Activated T-cell treated with anti-CD3 and anti-CD28 coated beads for 48 hours (primary cell): ENCODE results near the gene MORC4.
"Not testable (repeated sequence)": the region's sequence is repeated elsewhere in the genome, so short reads cannot be mapped to it uniquely, and the experiment has no call there.

Experiments
- DNase-seq: peaks from one replicate; pipeline ENCODE4 v3.0.0-alpha.2; 2020; ENCODE audit warnings: low read depth

Gene MORC4

DNA sequence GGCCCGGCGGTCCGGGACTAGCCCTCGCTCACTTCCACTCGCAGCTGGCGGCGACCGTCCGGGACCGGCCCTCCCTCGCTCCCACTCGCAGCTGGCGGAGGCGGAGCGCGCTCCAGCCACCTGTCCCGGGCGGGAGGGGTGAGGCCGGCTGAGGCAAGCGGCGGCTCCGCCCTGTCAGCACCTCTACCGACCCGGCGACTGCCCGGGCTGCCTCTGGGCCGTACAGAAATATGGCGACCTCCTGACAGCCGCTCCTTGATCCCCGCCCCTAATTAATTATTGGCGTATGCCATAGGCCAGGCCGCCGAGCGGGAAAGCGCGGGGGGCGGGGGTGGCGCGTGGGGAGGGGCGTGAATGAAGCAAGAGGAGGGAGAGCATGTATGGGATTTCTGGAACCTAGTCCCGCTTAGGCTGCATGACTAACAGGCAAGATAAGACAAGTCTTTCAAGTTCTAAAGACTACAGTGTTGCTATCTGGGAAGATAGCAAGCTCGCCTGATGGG lies at the start of gene MORC4:
Gene MORC4, minus strand, starts transcription at position 200 of the 503 bp plus-strand sequence. CDS start 243 bp downstream, outside the sequence.
- DNase-seq: peak; percentile 50

- DNase-seq: no peak
Observed at GRCh38 chrX:107047622-107048021, 47.6 kb upstream of the MORC4 start.

DNA sequence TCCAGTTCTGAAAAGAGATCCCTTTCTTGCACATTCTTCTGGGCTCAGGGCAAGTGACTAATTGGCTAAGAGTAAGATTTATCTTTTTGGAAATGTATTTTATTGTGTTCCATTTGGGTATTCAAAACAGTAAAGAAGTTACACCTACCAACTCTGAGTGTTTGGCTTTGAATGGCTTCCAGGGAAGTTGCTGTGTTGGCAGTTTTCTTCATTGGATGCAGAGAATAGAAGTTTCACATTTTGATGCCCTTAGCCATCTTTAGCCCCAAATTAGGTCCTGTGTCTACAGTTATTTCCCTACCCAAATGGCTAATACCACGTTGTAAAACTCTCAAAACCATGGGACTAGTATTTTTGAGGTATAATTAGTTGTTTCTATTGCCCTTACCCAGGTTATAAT lies 29.7 kb upstream of the MORC4 start:
- DNase-seq: no peak

DNA sequence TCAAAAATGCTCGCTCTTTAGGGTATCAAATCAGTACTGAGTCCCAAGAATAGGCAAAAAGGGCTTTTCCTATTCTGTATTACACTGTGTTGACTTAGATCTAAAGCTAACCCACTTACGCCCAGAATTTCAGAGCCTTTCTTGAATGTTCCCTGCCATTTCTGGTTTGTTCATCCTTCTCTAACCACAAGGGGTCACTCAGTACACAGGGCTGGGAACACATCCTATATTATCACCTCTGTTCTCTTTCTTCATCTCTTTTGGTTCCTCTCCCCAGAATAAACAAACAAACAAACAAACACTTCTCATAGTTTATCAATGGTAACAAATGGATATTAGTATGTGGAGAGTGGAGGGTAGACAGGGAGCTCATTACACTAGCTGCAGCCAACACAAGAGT lies 25.5 kb upstream of the MORC4 start:
- no peak for DNase-seq

DNA sequence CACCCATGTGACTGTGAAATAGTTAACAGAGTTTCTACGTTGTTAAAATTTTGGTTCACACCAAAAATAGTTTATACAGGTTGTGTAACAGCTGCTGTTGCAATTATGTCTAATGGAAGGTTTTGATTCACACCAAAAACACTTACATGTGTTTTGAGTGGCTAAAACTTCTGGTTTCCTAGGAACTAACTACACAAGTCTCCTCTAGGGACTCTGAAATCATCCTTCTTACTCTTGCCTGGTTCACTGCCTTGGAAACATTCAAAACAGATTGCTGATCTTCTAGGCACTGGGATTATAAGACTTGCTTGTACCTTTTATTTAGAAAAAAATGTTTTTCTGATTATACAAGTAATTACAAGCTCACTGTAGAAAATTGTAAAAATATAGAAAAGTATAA lies 14.9 kb upstream of the MORC4 start:
- DNase-seq: no peak

DNA sequence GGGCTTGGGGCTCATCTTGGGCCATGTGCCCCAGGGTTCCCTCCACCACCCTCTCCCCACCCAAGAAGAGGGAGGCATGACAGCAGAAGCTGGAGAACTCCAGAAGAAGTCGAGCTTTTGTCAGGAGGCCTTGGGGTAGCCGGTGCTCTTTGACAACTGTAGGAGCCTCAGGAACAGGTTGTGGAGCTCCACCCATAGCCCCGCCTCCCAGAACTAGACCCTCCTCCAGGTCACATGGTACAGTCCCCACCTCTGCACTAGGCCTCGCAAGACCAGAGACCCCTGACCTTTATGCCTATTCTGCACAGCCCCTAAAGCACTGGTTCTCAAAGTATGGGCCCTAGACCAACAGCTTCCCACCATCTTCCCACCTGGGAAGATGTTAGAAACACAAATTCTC lies 8.0 kb upstream of the MORC4 start:
- DNase-seq: no peak

DNA sequence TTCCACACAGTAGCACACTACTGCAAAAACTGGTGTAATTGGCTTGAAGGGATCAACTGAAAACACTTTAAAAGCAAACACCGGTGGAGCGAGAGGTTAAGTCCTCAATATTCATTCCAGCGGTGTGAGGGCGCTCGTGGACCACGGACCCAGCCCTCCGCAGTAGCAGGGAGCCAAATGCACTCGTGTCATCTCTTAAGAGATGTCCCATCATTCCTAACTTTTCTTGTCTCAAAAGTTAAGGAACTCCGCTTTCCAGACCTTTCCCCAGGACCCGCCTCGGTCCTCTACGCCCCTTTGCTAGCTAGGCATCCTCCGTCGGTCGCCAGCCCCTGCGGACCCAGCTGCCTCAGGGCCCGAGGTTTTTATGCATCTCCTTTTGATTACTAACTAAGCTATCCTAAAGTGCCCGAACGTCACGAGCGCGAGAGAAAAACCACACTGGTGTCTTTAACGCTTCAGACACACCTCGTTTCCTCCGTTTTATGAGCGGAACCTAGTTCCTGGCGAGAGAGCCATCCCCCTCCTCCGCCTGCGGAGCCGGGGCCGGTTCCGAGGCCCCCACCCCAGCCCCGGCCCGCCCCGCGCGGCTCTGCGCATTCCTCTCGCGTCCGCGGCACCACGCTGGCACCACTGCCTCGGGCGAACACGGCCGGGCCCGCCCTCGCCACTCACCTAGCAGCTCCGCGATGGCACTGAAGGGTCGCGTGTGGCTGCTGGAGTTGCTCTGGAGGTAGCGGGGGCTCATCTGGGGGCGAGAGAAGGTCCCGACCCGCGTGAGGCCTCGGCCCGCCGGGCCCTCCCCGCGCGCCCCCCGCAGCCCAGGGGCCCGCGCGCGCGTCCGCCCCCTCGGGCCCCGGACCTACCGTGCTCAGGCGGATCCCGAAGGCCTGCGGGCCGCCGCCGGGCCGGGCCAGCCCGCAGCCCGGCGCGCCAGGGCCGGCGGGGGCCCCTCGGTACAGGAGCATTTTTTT lies 723 bp downstream of the MORC4 start:
- DNase-seq: peak; percentile 21

- DNase-seq: no peak
Observed at GRCh38 chrX:106997611-106998010, 2.4 kb downstream of the MORC4 start.

GRCh38 chrX:106995678-106996077 lies 4.3 kb downstream of the MORC4 start:
- no peak for DNase-seq

- DNase-seq: no peak
Observed at GRCh38 chrX:106987488-106987887, 12.5 kb downstream of the MORC4 start.

DNA sequence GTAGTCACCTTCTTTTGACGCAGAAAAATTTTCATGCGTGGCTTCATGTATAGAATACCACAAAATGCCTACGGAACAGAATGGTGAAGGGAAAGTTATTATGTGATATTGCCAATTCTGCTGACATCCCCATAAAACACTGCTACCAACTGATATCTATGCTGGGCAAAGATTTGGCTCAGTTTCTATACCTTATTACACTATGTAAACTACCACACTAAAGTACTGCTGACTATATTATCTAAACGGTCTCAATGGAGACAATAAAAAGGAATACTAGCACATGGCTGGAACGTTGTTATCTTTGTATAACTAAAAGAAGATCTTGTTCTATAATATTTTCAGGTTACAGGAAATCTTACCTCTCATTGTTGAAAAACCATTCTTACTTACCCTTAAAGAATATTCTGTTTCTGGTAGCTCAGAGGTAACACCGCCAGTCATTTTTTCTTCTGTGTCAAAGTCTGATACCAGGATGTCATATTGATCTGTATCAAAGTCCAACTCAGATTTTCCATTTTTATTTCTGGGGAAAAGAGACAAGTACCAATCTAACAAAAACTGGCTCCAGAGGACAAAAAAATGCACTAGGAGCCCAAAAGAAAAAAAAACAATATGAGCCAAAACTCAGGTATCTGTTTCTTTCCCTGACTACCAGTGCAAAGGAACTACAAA lies 18.9 kb downstream of the MORC4 start:
- no peak for DNase-seq

GRCh38 chrX:106976416-106976815 lies 23.6 kb downstream of the MORC4 start:
- DNase-seq: no peak

- no peak for DNase-seq
Observed at GRCh38 chrX:106973433-106974149, 26.4 kb downstream of the MORC4 start.

GRCh38 chrX:106972896-106973295 lies 27.1 kb downstream of the MORC4 start:
- DNase-seq: no peak

DNA sequence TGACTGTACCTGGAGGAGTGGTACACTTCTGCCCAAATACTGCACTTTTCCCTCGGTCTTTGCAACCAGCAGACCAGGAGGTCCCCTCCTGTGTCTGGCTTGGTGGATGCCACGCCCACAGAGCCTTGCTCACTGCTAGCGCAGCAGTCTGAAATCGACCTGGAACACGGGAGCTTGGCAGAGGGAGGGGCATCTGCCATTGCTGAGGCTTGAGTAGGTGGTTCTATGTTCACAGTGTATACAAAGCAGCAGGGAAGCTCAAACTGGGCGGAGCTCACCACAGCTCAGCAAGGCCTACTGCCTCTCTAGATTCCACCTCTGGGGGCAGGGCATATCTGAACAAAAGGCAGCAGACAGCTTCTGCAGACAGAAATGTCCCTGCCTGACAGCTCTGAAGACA lies 33.5 kb downstream of the MORC4 start:
- DNase-seq: not testable (repeated sequence)

DNA sequence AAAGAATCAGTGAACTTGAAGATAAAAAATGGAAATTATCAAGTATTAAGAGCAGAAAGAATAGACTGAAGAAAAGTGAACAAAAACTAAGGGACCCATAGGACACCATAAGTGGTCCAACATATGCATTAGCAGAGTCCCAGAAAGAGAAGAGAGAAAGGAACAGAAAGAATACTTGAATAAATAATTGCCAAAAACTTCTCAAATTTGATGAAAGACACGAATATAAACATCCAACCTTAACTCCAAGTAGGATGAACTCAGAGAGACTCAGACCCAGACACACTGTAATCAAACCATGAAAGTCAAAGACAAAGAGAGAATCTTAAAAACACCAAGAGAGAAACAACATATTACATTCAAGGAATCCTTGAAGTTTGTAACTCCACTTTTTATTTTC lies 35.7 kb downstream of the MORC4 start:
- DNase-seq: no peak

DNA sequence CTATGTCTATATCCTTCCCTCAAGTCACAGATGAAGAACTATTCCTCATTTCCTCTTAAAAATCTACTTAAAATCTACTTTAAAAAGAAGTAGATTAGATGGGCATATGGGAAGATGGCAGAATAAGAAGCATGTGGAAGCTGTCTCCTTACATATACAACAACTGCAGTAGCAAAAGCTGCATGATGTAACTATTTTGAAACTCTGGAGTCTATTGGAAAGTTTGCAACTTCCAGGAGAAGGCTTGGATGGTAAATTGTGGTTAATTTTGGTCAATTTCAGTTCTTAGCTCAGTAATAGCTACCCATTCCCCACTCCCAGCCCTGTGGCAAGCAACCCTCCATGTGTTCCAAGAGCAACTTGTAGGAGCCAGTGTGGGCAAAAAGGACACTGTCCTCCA lies 36.9 kb downstream of the MORC4 start:
- no peak for DNase-seq

GRCh38 chrX:106959901-106960300 lies 40.1 kb downstream of the MORC4 start:
- DNase-seq: no peak

DNA sequence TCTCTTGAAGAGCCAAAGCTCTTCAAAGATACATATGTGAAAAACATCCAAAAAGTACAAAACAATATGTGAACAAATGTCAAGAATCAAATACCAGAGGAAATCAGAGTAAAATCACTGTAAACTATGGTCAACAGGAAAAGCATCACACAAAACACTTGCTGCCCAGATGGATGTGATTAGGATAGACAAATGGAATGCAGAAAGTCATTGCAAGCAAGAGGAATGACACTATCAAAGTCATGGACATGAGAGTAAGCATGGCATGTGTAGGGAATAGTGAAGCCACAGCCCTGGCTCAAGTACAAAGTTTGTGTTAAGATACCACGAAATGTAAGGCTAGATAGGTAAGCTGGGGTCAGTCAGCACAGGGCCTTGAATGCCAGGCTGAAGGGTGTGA lies 42.2 kb downstream of the MORC4 start:
- no peak for DNase-seq

DNA sequence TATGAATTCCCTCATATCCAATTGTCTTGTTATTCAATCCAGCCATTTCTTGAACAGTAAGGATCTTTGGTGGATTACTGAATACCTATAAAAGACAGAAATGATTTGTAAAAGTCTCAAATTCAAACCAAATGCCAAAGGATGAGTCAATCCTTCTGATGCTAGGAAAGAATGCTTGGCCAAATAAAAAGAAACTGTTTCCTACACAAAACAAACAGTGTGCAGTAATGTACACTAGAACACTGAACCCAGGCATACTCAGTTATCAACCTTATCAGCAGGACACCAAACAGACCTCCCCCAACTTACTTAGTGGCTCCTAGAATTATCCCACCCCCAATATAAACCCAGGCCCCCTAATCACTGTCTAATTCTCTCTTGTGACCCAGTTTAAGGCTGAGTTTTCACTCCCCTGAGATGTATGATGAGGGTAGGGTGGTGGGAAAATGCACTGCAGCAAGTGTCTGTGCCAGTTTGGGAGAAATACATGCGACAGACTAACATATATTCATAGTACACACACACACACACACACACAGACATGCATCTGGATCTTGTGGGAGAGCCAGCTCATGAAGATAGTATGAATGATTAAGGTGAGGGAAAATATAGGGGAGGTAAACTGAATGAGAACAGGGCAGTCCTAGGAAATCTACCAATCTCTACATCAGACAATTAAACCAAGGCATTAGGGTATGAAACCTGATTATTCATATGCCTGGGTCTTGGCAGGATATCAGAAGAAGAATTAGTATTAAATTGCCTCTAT lies 44.8 kb downstream of the MORC4 start:
- DNase-seq: no peak

GRCh38 chrX:106954041-106954440 lies 46.0 kb downstream of the MORC4 start:
- no peak for DNase-seq

GRCh38 chrX:106952988-106953387 lies 47.0 kb downstream of the MORC4 start:
- DNase-seq: no peak
